ENCODE results near the gene SSBP3. TPM values are rescaled to one million over a fixed set of nuclear protein-coding genes. Genes with fewer than 3 reads are reported as not detected.
"Not testable (repeated sequence)": the region's sequence is repeated elsewhere in the genome, so short reads cannot be mapped to it uniquely, and the experiment has no call there.

The SSBP3 gene
- total RNA-seq, 3 donors from 2014 or later: 21.3 to 28.0 (median 25.6) TPM

DNA sequence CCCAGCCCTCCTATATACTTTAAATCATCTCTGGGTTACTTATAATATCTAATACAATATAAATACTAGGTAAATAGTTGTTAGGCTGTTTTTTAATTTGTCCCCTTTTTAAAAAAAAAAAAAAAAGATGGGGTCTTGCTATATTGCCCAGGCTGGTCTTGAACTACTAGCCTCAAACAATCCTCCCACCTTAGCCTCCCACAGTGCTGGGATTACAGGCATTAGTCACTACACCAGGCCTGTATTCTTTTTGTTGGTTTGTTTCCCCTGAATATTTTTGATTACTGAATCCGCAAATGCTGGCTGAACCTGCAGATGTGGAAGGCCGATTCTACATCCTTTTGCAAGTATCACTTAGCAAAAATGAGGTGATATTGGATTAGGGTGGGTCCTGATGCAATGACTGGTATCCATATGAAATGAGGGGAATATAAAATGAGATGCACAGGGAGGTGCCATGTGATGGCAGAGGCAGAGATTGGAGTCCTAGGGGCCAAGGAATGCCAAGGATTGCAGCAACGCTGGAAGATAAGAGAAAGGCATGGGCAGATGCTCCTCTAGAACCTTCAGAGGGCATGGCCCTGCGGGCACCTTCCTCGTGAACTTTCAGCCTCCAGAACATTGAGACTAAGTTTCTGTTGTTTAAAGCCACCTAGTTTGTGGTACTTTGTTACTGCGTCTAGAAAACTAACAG lies 58.8 kb downstream of the SSBP3 start:
- Histone ChIP-seq H3K4me3 (no peak overlapping the region), H3K27me3 (no peaks in the 10 kb centered on the region), H3K4me1 (peaks cover 0 to 3% of the 10 kb centered on the region in 2 donors), H3K9me3 (no peaks in the 10 kb centered on the region), H3K36me3 (no peaks in the 10 kb centered on the region), H3K27ac (peak overlapping the region in 1 of 2 donors; percentile 68)
- TF ChIP-seq POLR2AphosphoS5 (IDR thresholded peaks at IDR 0.05) (no peak), CTCF (IDR thresholded peaks at IDR 0.05) (no peak), POLR2A (IDR thresholded peaks at IDR 0.05) (no peak)
- DNase-seq (ENCODE audit: low spot score in 2 of 2): no peak
- intact Hi-C loops (cut with DNase I; ENCODE audit: low total_unique reads): no loop called here

DNA sequence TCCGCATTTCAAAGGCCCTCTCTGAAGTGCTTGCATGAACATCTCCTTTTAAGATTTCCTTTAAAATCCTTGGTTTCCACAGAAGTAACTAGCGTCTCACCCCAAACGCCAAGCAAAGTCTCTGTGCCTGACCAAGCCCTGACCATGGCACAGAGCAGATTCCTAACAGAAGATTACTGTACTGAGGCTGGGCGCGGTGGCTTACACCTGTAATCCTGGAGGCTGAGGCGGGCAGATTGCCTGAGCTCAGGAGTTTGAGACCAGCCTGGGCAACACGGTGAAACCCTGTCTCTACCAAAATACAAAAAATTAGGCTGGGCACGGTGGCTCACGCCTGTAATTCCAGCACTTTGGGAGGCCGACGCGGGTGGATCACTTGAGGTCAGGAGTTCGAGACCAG lies 60.6 kb downstream of the SSBP3 start:
- H3K27me3 ChIP-seq; intact Hi-C loops (cut with DNase I; ENCODE audit: low total_unique reads): not testable (repeated sequence)

GRCh38 chr1:54345116-54345515 lies 61.1 kb downstream of the SSBP3 start:
- no peak for TF ChIP-seq POLR2A (IDR thresholded peaks at IDR 0.05)
- TF ChIP-seq POLR2AphosphoS5 (IDR thresholded peaks at IDR 0.05): no peak
- intact Hi-C loops (cut with DNase I; ENCODE audit: low total_unique reads): no loop called here
- H3K9me3 ChIP-seq: no peaks in the 10 kb centered on the region
- H3K4me3 ChIP-seq: no peak overlapping the region
- H3K4me1 ChIP-seq: peaks cover 0 to 3% of the 10 kb centered on the region in 2 donors
- H3K27me3 ChIP-seq: no peaks in the 10 kb centered on the region
- no peak overlapping the region for H3K27ac ChIP-seq
- no peak for DNase-seq (ENCODE audit: low spot score in 2 of 2)
- no peaks in the 10 kb centered on the region for H3K36me3 ChIP-seq

More for the DNA sequence above, 60.6 kb downstream of the SSBP3 start:
- H3K4me1 ChIP-seq; H3K9me3 ChIP-seq; DNase-seq (ENCODE audit: low spot score in 2 of 2); H3K36me3 ChIP-seq; H3K27ac ChIP-seq; H3K4me3 ChIP-seq: not testable (repeated sequence)

GRCh38 chr1:54342742-54343687 lies 63.2 kb downstream of the SSBP3 start:
- no peaks in the 10 kb centered on the region for H3K27me3 ChIP-seq
- no peak for DNase-seq (ENCODE audit: low spot score in 2 of 2)
- H3K36me3 ChIP-seq: no peaks in the 10 kb centered on the region
- H3K27ac ChIP-seq: no peak overlapping the region
- no peaks in the 10 kb centered on the region for H3K4me1 ChIP-seq
- H3K9me3 ChIP-seq: no peaks in the 10 kb centered on the region
- TF ChIP-seq POLR2AphosphoS5 (IDR thresholded peaks at IDR 0.05): no peak
- no peak for TF ChIP-seq POLR2A (IDR thresholded peaks at IDR 0.05)
- TF ChIP-seq CTCF (IDR thresholded peaks at IDR 0.05): no peak
- no peak overlapping the region for H3K4me3 ChIP-seq
- intact Hi-C loops (cut with DNase I; ENCODE audit: low total_unique reads): no loop called here

DNA sequence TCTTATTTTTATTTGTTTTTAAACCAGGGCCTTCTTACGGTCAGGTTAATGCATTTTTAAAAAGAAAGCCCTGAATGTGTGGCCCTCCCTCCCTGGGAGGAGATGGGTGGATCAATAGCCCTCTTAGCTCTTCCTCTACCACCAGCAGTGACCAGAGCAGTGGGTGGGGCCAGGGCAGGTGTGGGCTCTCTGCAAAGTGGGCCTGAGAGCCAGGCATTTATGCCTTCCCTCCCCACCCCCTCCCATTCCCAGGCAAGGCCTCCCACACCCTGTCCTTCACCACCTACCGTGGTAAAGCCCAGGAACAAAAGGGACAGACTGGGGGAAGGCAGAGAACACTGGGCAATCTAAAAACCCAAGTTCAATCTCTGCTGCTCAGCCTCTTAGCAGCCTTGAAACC lies 63.9 kb downstream of the SSBP3 start:
- H3K4me3 ChIP-seq: no peak overlapping the region
- no peak for TF ChIP-seq POLR2AphosphoS5 (IDR thresholded peaks at IDR 0.05)
- no peak for TF ChIP-seq POLR2A (IDR thresholded peaks at IDR 0.05)
- TF ChIP-seq CTCF (IDR thresholded peaks at IDR 0.05): no peak
- no peaks in the 10 kb centered on the region for H3K36me3 ChIP-seq
- DNase-seq (ENCODE audit: low spot score in 2 of 2): no peak
- no peaks in the 10 kb centered on the region for H3K9me3 ChIP-seq
- no peaks in the 10 kb centered on the region for H3K27me3 ChIP-seq
- H3K27ac ChIP-seq: no peak overlapping the region
- intact Hi-C loops (cut with DNase I; ENCODE audit: low total_unique reads): no loop called here
- H3K4me1 ChIP-seq: no peaks in the 10 kb centered on the region

DNA sequence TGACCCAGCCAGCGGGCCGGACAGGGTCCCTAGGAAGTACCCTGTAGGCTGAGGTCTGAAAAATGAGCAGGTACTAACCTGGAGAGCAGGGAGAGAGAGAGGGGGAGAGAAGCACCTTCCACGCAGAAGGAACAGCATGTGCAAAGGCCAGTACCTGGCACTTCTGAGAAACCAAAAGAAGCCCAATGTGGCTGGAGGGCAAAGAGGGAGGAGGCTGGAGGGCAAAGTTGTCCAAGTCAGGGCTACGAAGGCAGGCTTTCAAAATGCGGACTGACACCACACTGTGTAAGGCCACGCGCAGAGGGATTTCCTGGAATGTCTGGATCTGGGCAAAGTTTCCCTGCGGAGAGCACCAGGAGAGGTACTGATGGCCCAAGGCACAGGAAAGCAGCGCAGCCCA lies 64.4 kb downstream of the SSBP3 start:
- no peaks in the 10 kb centered on the region for H3K9me3 ChIP-seq
- H3K27me3 ChIP-seq: no peaks in the 10 kb centered on the region
- H3K27ac ChIP-seq: no peak overlapping the region
- intact Hi-C loops (cut with DNase I; ENCODE audit: low total_unique reads): no loop called here
- DNase-seq (ENCODE audit: low spot score in 2 of 2): no peak
- TF ChIP-seq CTCF (IDR thresholded peaks at IDR 0.05): no peak
- no peak for TF ChIP-seq POLR2A (IDR thresholded peaks at IDR 0.05)
- TF ChIP-seq POLR2AphosphoS5 (IDR thresholded peaks at IDR 0.05): no peak
- H3K36me3 ChIP-seq: no peaks in the 10 kb centered on the region
- no peak overlapping the region for H3K4me3 ChIP-seq
- H3K4me1 ChIP-seq: no peaks in the 10 kb centered on the region

All from breast epithelium (tissue), 4 donors.